ENCODE data around the gene GALNT6.
"Not testable (repeated sequence)": the region's sequence is repeated elsewhere in the genome, so short reads cannot be mapped to it uniquely, and the experiment has no call there.

The GALNT6 gene

DNA sequence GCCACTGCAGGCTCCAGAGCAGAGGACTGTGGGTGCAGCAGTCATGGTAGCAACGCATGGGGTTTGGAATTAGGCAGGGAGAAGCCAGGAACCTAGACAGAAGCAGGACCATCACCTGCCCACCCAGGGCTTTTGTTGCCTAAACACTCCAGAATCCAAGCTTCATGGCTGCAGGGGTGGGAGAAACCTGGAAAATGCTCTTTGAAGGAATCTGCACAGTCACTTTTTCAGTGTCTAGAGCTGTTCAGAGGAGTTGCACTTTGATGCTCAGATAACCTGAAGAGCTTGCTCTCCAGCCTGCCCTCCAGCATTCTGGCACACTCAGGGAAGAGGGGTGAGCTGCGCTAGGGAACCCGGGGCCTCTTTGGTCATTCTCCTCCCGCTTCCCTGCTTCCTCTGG lies 43.1 kb downstream of the GALNT6 start:
- no peak for DNase-seq

GRCh38 chr12:51346581-51346980 lies 44.6 kb downstream of the GALNT6 start, which contains the start of gene CELA1:
Gene CELA1 (minus strand): TSS chr12:51346679. CDS start chr12:51346638, 41 bp downstream.
- DNase-seq, result no peak

DNA sequence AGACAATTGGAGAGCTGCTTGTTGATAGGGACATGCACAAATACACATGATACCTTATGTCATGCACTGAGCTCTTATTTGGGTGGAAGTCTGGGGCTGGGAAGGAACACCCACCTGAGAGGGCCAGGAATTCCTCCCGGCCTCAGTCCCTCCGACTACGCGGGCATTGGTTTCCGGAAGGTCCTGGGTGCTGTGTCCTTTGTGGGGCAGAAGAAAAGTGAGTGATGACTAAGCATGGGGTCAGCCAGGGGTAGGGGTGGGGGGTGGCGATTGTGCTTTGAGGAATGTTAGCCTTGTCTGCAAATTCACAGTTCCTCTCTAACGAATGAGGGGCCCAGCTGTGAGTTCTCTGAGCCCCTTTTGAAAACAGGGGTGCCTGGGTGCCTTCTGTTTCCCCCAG lies 45.5 kb downstream of the GALNT6 start:
- no peak for DNase-seq

- DNase-seq, result no peak
Observed at GRCh38 chr12:51343201-51343600, 48.0 kb downstream of the GALNT6 start.

DNA sequence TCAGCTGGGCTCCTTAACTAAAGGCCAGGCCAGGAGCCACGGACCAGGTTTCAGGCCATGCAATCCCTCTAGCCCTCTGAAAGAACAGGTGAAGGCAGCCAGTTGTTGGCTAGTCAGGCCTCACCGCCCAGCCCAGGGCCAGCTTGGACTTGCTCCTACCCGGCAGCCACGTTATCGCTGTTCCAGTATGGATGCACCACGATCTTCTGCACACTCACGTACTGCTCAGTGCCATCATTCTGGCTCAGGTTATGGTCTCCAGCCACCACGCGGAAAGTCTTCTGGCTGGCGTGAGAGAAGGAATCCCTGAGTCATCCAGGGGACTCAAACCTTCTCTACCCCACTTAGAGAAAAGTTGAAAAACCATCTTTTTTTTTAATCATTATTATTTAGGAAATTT lies 48.8 kb downstream of the GALNT6 start:
- no peak for DNase-seq

GRCh38 chr12:51341251-51342007 lies 49.8 kb downstream of the GALNT6 start:
- peak; percentile 87 for DNase-seq

DNA sequence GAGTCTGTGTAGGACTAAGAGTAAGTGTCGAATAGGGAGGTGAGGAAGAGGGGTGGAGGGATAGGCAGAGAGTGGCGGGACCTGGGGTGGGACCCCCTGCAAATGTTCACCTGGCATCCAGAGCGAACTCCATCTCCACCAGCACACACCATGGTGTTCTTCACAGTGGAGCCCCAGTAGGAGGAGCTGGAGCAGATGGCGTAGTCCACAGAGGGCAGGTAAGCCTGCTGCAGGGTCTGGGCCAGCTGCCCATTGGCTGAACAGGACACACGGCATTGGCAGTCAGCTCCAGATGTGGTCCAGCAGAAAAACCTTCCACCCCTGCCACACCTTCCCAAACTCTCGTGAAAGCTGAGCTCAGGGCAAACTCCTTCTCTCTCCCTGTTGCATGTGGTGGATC lies 51.5 kb downstream of the GALNT6 start:
- no peak for DNase-seq

DNA sequence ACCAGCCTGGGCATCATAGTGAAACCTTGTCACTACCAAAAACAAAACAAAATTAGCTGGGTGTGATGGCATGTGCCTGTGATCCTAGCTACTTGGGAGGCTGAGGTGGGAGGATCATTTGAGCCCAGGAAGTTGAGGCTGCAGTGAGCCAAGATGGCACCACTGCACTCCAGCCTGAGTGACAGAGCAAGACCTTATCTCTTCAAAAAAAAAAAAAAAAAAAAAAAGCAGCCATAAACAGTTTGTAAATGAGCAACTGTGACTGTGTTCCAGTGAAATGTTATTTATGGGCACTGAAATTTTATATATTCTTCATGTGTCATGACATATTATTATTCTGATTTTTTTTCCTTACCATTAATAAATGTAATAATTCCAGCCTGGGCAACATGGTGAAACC lies 53.9 kb downstream of the GALNT6 start:
- not testable (repeated sequence) for DNase-seq

GRCh38 chr12:51335931-51336330 lies 55.3 kb downstream of the GALNT6 start:
- no peak for DNase-seq

DNA sequence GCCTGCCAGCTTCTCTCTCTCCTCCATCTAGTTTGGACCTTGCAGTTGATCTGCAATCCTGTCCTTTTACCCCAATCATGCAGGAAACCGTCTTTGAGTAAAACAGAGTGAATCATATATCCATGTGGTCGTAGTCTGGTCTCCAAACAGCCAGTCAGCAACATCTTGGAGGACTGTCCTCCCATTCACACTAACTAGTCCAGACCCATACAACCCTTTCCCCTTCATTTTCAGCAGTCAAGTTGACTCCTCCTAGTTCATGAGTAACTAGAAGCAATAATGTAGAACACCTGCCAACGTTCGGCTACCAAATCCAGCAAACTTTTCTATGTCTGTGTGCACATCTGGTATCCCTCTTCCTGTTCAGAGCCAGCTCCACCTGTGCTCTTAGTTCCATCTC lies 56.4 kb downstream of the GALNT6 start:
- DNase-seq, result no peak

DNA sequence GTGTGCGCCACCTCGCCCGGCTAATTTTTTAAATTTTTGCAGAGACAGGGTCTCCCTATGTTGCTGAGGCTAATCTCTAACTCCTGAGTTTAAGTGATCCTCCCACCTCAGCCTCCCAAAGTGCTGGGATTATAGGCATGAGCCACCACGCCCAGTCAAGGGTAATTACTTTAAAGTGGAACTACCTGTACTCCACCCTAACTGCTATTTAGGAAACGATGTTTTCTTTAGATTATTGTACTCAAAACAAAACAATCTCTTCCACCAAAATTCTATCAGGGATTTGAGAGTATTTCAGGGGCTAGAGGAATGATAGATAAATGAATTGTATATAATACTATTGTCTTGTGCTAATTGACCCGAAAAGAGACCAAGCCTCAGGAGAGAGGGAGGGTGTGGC lies 57.7 kb downstream of the GALNT6 start:
- DNase-seq, result no peak

DNA sequence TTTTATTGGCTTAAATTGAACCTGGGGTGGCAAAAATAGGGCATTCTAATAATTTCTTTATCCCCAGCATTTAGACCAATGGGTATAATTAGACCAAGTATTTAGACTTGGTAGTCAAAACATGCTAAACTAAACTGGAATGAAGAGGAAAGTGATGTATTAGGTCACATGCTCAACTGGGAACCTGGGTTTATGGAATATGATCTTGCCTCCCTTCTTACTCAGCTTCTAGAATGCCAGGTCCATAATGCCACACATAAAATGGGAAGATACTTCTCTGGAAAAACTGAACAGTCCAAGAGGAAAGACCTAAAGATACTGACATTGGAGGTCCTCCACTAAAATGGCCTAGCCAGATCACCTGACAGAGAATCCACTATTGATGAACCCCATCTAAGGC lies 61.0 kb downstream of the GALNT6 start:
- no peak for DNase-seq

- no peak for DNase-seq
Observed at GRCh38 chr12:51329742-51330141, 61.5 kb downstream of the GALNT6 start.

GRCh38 chr12:51328587-51328986 lies 62.6 kb downstream of the GALNT6 start:
- no peak for DNase-seq

GRCh38 chr12:51326698-51327439 lies 64.3 kb downstream of the GALNT6 start:
- DNase-seq, result peak; percentile 45

DNA sequence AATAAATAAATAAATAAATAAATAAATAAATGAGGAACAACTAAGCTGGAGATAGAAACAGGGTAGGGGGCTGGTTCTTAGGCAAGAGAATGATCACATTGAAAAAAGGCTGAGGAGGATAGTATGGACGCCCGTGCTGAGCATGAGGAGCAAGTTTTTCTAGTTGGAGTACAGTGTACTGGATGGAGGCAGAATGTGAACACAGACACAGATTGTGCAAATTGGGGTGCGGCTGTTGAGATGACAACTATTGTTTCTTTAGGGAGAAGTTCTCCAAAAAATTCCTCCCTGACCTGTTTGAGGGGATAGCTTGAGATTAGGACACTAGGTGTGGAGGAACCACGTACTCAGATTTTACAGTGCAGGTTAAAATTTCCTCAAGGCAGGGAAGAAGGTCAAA lies 66.3 kb downstream of the GALNT6 start:
- DNase-seq, result no peak

GRCh38 chr12:51323966-51324895 lies 67.0 kb downstream of the GALNT6 start, which contains the start of gene BIN2:
Gene BIN2 (minus strand): TSS chr12:51324174. CDS start chr12:51324102, 72 bp downstream.
- peak; percentile 77 for DNase-seq

GRCh38 chr12:51323317-51323960 lies 67.8 kb downstream of the GALNT6 start:
- peak; percentile 80 for DNase-seq

GRCh38 chr12:51322452-51322851 lies 68.8 kb downstream of the GALNT6 start:
- peak; percentile 30 for DNase-seq

DNA sequence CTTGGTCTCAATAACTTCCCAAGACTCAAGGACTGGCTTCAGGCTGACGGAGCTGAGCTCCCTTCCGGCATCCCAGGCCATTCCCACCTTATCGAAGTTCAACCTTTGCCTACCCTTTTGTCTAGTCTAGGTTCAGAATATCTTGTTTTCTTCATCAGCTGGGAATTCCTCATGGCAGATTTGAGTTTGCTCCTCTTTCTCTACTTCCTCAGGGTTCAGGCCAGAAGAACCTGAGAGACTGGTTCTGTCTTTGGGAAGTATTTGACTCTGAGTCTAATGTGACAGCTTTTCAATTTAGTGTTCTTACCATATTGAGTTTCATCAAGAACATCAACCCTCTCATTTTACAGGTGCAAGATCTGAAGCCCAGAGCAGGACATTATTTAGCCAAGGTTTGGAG lies 69.3 kb downstream of the GALNT6 start:
- no peak for DNase-seq

GRCh38 chr12:51320695-51321320 lies 70.4 kb downstream of the GALNT6 start:
- DNase-seq, result peak; percentile 47

GRCh38 chr12:51320311-51320694 lies 70.9 kb downstream of the GALNT6 start:
- DNase-seq, result no peak

Measured in CD4-positive, alpha-beta T cell treated with Interleukin-17A for 1 hour (primary cell).